Nephron progenitor cell (in vitro differentiated cells): ENCODE results near the gene PYHIN1.

Experiments used
- DNase-seq: peaks from one replicate; pipeline ENCODE4 v3.0.0; 2021
- H3K27ac Mint-ChIP-seq: 2 replicates; pipeline ENCODE4 v1.8.0; 2021; ENCODE audit warnings: mild to moderate bottlenecking, moderate library complexity, mixed read lengths
- H3K27me3 Mint-ChIP-seq: 2 replicates; pipeline ENCODE4 v1.8.0; 2021; ENCODE audit warnings: mild to moderate bottlenecking, low read depth, mixed read lengths; ENCODE audit not compliant: poor library complexity
- H3K36me3 Mint-ChIP-seq: 2 replicates; pipeline ENCODE4 v1.8.0; 2021; ENCODE audit warnings: low read depth, mixed read lengths
- H3K4me1 Mint-ChIP-seq: 2 replicates; pipeline ENCODE4 v1.8.0; 2021; ENCODE audit warnings: mixed read lengths
- H3K4me3 Mint-ChIP-seq: 2 replicates; pipeline ENCODE4 v1.8.0; 2021; ENCODE audit warnings: mild to moderate bottlenecking, moderate library complexity, mixed read lengths
- H3K9me3 Mint-ChIP-seq: 2 replicates; pipeline ENCODE4 v1.8.0; 2021; ENCODE audit warnings: mild to moderate bottlenecking, moderate library complexity, mixed read lengths
- TF ChIP-seq, protein P1 (sequence below): fragments of 200-600 bp; sonication (generic); IDR thresholded peaks from 2 replicates; pipeline ENCODE4 v1.5.0; 2021; ENCODE audit warnings: antibody characterized with exemption

The PYHIN1 gene

DNA sequence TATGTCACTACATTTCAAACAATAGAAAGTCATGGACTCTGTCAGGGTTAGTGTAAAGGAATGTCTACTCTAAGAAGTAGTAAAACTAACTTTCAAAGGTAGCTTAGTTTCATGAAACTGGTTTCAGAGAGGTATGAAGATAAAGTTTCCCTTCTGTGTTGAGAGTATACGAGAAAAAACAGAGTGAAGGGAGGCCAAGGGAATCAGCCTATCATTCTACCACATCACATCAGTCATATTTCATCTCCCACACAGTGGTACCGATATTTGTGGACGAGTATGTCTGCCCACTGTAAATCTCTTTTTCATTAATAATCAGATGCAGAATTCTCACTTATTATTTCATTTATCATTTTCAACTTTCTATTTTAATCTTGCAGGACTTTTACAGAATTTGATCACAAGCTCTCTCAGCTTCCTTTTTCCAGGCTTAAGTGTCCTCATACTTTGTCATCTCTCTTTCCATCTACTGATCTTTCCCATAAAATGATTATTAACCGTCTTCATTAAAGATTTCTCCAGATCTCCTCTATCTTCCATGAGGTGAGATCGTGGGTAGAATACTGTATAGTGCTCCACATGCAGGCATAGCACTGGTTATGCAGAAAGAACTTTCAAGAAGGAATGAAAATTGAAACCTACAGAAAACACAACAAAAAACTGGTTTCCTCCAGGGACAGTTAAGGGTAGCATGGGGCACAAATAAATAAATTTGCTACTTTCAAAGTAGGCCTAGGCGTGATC, 66.9 kb downstream of the PYHIN1 start:
- DNase-seq: no peak
- no peak overlapping the region for H3K27ac Mint-ChIP-seq
- TF ChIP-seq, protein P1, sequence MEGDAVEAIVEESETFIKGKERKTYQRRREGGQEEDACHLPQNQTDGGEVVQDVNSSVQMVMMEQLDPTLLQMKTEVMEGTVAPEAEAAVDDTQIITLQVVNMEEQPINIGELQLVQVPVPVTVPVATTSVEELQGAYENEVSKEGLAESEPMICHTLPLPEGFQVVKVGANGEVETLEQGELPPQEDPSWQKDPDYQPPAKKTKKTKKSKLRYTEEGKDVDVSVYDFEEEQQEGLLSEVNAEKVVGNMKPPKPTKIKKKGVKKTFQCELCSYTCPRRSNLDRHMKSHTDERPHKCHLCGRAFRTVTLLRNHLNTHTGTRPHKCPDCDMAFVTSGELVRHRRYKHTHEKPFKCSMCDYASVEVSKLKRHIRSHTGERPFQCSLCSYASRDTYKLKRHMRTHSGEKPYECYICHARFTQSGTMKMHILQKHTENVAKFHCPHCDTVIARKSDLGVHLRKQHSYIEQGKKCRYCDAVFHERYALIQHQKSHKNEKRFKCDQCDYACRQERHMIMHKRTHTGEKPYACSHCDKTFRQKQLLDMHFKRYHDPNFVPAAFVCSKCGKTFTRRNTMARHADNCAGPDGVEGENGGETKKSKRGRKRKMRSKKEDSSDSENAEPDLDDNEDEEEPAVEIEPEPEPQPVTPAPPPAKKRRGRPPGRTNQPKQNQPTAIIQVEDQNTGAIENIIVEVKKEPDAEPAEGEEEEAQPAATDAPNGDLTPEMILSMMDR: no peak
- no peaks in the 10 kb centered on the region for H3K36me3 Mint-ChIP-seq
- H3K9me3 Mint-ChIP-seq: peaks cover 3% of the 10 kb centered on the region
- no peaks in the 10 kb centered on the region for H3K27me3 Mint-ChIP-seq
- H3K4me1 Mint-ChIP-seq: peaks cover 40% of the 10 kb centered on the region
- peak overlapping the region; percentile 94 for H3K4me3 Mint-ChIP-seq

DNA sequence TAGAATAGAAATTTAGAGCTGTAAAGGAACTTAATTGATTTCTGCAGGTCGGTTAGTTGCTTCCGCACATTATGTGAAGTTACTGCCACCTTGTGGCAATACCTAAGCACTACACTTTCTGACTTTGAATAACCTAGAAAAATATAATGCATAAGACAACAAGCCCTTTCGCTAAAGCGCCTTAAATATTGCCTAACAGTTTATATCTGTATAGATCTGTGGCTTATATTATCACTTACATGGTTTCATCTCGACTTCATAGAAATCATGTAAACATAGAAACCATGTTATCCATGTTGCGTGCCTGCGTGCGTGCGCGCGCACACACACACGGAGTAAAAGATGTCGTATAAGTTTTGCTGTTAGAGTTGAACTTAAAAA, 67.4 kb downstream of the PYHIN1 start:
- H3K9me3 Mint-ChIP-seq: peaks cover 3% of the 10 kb centered on the region
- H3K36me3 Mint-ChIP-seq: no peaks in the 10 kb centered on the region
- peak; percentile 35 for DNase-seq
- no peaks in the 10 kb centered on the region for H3K27me3 Mint-ChIP-seq
- TF ChIP-seq, protein P1: peak; percentile 93
- peaks cover 44% of the 10 kb centered on the region for H3K4me1 Mint-ChIP-seq
- peak overlapping the region; percentile 99 for H3K27ac Mint-ChIP-seq
- H3K4me3 Mint-ChIP-seq: peak overlapping the region; percentile 94

DNA sequence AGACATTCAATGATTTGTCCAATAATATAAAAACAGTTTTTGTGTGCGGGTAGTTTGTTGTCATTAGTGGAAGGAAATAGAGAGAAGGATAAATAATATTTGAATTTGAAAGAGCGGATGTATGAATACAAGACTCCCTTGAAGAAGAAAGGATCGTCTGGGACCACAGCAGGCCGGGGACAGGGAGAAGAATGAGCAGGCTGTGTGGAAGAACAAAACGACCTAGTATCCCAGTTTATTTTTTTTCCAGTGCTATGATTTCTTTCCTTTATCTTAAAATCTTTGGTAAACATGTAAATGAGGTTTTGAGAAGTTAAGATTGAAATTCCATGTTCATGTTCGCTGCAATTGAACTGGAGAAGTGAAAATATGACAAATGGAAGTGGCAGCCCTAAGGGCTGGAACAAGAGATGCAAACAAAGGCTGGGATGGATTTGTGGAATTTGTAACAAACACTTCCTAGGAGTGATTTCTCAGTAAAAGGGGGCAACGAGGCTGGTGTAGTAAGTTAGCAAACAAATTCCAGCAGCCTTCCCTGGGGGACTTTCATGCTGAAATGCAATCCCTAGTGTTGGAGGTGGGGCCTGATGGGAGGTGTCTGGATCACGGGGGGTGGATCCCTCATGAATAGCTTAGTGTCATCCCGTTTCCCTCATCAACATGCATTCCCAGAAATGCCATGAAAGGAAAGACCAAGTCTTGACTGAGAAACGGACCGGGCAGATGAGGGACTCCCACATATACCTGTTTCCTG, 68.1 kb downstream of the PYHIN1 start:
- Mint-ChIP-seq H3K4me1 (peaks cover 51% of the 10 kb centered on the region), H3K27me3 (no peaks in the 10 kb centered on the region), H3K9me3 (peaks cover 3% of the 10 kb centered on the region), H3K36me3 (no peaks in the 10 kb centered on the region), H3K4me3 (peak overlapping the region; percentile 94), H3K27ac (peak overlapping the region; percentile 99)
- peak; percentile 74 for DNase-seq
- TF ChIP-seq, protein P1: no peak

DNA sequence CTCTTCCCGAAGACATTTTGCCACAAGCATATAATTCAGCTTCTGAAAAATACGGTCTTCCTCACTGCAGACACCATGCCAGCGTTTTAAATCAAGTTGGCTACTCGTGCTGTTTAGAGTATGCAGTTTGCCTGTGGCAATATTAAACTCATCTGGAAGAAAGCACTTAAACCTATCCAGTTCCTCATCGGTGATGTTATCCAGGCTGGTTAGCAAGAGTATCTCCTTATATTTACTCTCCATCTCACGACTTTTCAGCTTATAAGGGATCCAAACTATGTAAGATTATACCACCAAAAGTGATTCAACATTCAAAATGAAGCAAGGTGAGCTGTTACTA, 68.7 kb downstream of the PYHIN1 start:
- TF ChIP-seq, protein P1: no peak
- no peaks in the 10 kb centered on the region for H3K36me3 Mint-ChIP-seq
- H3K27me3 Mint-ChIP-seq: no peaks in the 10 kb centered on the region
- DNase-seq: no peak
- peak overlapping the region; percentile 94 for H3K4me3 Mint-ChIP-seq
- H3K4me1 Mint-ChIP-seq: peaks cover 57% of the 10 kb centered on the region
- peak overlapping the region; percentile 99 for H3K27ac Mint-ChIP-seq
- peaks cover 3% of the 10 kb centered on the region for H3K9me3 Mint-ChIP-seq

DNA sequence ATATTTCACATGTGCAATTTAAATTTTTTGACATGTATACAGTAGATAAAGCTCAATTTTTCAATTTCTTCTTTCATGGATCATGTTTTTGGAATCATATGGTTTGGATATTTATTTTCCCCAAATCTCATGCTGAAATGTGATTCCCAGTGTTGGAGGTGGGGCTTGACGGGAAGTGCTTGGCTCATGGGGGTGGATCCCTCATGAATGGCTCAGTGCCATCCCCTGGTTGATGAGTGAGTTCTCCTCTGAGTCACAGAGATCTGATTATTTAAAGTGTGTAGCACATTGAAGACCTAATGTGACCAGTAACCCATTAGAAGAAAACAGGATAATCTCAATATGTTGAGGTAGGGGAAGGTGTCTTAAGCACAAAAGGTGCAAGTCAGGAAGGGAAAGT, 69.3 kb downstream of the PYHIN1 start:
- Mint-ChIP-seq H3K27ac (peak overlapping the region; percentile 73), H3K27me3 (no peaks in the 10 kb centered on the region), H3K4me3 (peak overlapping the region; percentile 94), H3K4me1 (peaks cover 63% of the 10 kb centered on the region), H3K36me3 (no peaks in the 10 kb centered on the region), H3K9me3 (peaks cover 3% of the 10 kb centered on the region)
- DNase-seq: peak; percentile 31
- TF ChIP-seq, protein P1: no peak
